H1 (cell line): ENCODE data around the gene CXCR4. TPM values are rescaled to one million over a fixed set of nuclear protein-coding genes. Genes with fewer than 3 reads are reported as not detected.

ENCODE experiments used
- CTCF ChIA-PET: fragments of 300-600 bp; sonication (Branson Sonifier 250); formaldehyde crosslinking; loops from one replicate; lab custom pipeline; 2021; ENCODE audit not compliant: partially characterized antibody; lab: Charles Lee
- POLR2A ChIA-PET: fragments of 300-600 bp; sonication (Branson Sonifier 250); formaldehyde crosslinking; loops from one replicate; lab custom pipeline; 2021; ENCODE audit warnings: inconsistent platforms; ENCODE audit not compliant: partially characterized antibody; lab: Charles Lee
- DNase-seq, 2 experiments: peaks; one replicate each; pipeline versions ENCODE4 v3.0.0 to v3.0.0-alpha.2; 2010 to 2022; ENCODE audit warnings: low spot score in 2 of 2, low read depth in 1 of 2, mixed read lengths in 1 of 2
- FAIRE-seq: peaks from 2 replicates; lab custom pipeline; 2011; peaks lifted over from hg19 to GRCh38; lab: Jason Lieb, UNC
- H2AFZ ChIP-seq: 2 replicates; pipeline ENCODE4 v1.8.1; 2012; ENCODE audit warnings: low read length, inconsistent platforms
- H2AK5ac ChIP-seq: 2 replicates; pipeline ENCODE4 v1.6.1; 2013; ENCODE audit warnings: low read depth, low read length
- H2BK120ac ChIP-seq: replicated peaks from 2 replicates; pipeline ENCODE3; 2013; ENCODE audit warnings: low read depth, low read length, inconsistent platforms
- H2BK12ac ChIP-seq: 2 replicates; pipeline ENCODE4 v1.6.1; 2013; ENCODE audit warnings: low read depth, low read length
- H2BK15ac ChIP-seq: 2 replicates; pipeline ENCODE4 v1.6.1; 2013; ENCODE audit warnings: low read length
- H2BK20ac ChIP-seq: 2 replicates; pipeline ENCODE4 v1.6.1; 2013; ENCODE audit warnings: low read length
- H2BK5ac ChIP-seq: 2 replicates; pipeline ENCODE4 v1.6.1; 2013; ENCODE audit warnings: low read depth, low read length
- H3K14ac ChIP-seq: 2 replicates; pipeline ENCODE4 v1.6.1; 2013; ENCODE audit warnings: inconsistent platforms; ENCODE audit not compliant: insufficient read length
- H3K18ac ChIP-seq: 2 replicates; pipeline ENCODE4 v1.6.1; 2013; ENCODE audit warnings: low read length; ENCODE audit errors: extremely low read depth
- H3K23ac ChIP-seq: 2 replicates; pipeline ENCODE4 v1.6.1; 2013; ENCODE audit warnings: inconsistent platforms; ENCODE audit not compliant: insufficient read length
- H3K23me2 ChIP-seq: 2 replicates; pipeline ENCODE4 v1.6.1; 2013; ENCODE audit warnings: low read depth, low read length
- H3K27ac ChIP-seq: 2 replicates; pipeline ENCODE4 v1.6.1; 2011; ENCODE audit warnings: low read depth, low read length, inconsistent platforms
- H3K27me3 ChIP-seq, 4 experiments: replicated peaks in 1 of 4; 1 replicate in 1 of 4; 2 replicates in 3 of 4; pipeline versions ENCODE4 v1.6.1 to v1.8.1; 2011 to 2013; ENCODE audit warnings: low read length in 3 of 4, mild to moderate bottlenecking in 3 of 4, inconsistent platforms in 2 of 4, mixed read lengths in 2 of 4, moderate library complexity in 1 of 4; ENCODE audit not compliant: control insufficient read depth in 3 of 4, insufficient read depth in 3 of 4; ENCODE audit errors: extremely low read depth in 1 of 4
- H3K36me3 ChIP-seq, 4 experiments: 2 replicates each; pipeline versions ENCODE4 v1.6.1 to v1.8.1; 2011 to 2013; ENCODE audit warnings: mild to moderate bottlenecking in 4 of 4, low read length in 3 of 4, moderate library complexity in 2 of 4, control low read depth in 1 of 4, inconsistent platforms in 1 of 4; ENCODE audit not compliant: insufficient read depth in 4 of 4, control insufficient read depth in 2 of 4
- H3K4ac ChIP-seq: replicated peaks from 2 replicates; pipeline ENCODE3; 2013; ENCODE audit warnings: low read length, low read depth, mixed read lengths, inconsistent platforms; ENCODE audit not compliant: insufficient read length
- H3K4me1 ChIP-seq, 4 experiments: replicated peaks in 1 of 4; 1 replicate in 1 of 4; 2 replicates in 3 of 4; pipeline versions ENCODE4 v1.6.1 to v1.8.1; 2011 to 2013; ENCODE audit warnings: low read length in 3 of 4, inconsistent platforms in 2 of 4, mixed read lengths in 1 of 4; ENCODE audit not compliant: insufficient read depth in 4 of 4, control insufficient read depth in 3 of 4
- H3K4me2 ChIP-seq, 2 experiments: 2 replicates each; pipeline versions ENCODE4 v1.6.1 to v1.8.1; 2011 to 2013; ENCODE audit warnings: low read depth in 2 of 2, low read length in 2 of 2, control low read depth in 1 of 2, inconsistent platforms in 1 of 2, mild to moderate bottlenecking in 1 of 2; ENCODE audit not compliant: insufficient read depth in 1 of 2
- H3K4me3 ChIP-seq, 4 experiments: fragments of 200-600, 300-600 bp in 1 of 4; sonication (generic), shearing (Covaris generic), sonication (Bioruptor Twin) in 1 of 4; 2 replicates each; pipeline versions ENCODE4 v1.5.1 to v1.8.1; 2011 to 2016; ENCODE audit warnings: low read length in 4 of 4, low read depth in 3 of 4, control low read depth in 2 of 4, inconsistent platforms in 2 of 4, mild to moderate bottlenecking in 2 of 4, mixed read lengths in 1 of 4, moderate library complexity in 1 of 4; ENCODE audit not compliant: insufficient read depth in 2 of 4; ENCODE audit errors: extremely low read depth in 1 of 4
- H3K56ac ChIP-seq: replicated peaks from 2 replicates; pipeline ENCODE3; 2013; ENCODE audit warnings: low read depth, mild to moderate bottlenecking, mixed read lengths, low read length, inconsistent platforms; ENCODE audit not compliant: insufficient read length
- H3K79me1 ChIP-seq: 2 replicates; pipeline ENCODE4 v1.6.1; 2013; ENCODE audit warnings: low read depth, low read length, control low read depth
- H3K79me2 ChIP-seq, 2 experiments: 2 replicates each; pipeline versions ENCODE4 v1.6.1 to v1.8.1; 2012 to 2013; ENCODE audit warnings: low read length in 2 of 2, mild to moderate bottlenecking in 2 of 2, inconsistent platforms in 1 of 2; ENCODE audit not compliant: insufficient read depth in 2 of 2, control insufficient read depth in 1 of 2
- H3K9ac ChIP-seq, 4 experiments: replicated peaks in 1 of 4; 1 replicate in 1 of 4; 2 replicates in 3 of 4; pipeline versions ENCODE4 v1.6.1 to v1.8.1; 2011 to 2013; ENCODE audit warnings: low read depth in 3 of 4, low read length in 3 of 4, control low read depth in 2 of 4, mild to moderate bottlenecking in 2 of 4, moderate library complexity in 2 of 4, inconsistent platforms in 1 of 4; ENCODE audit errors: extremely low read depth in 1 of 4
- H3K9me3 ChIP-seq, 2 experiments: 2 replicates each; pipeline versions ENCODE4 v1.6.1 to v1.8.1; 2012 to 2013; ENCODE audit warnings: mild to moderate bottlenecking in 2 of 2, moderate library complexity in 2 of 2, control low read depth in 1 of 2, inconsistent platforms in 1 of 2, low read depth in 1 of 2, low read length in 1 of 2, mixed read lengths in 1 of 2; ENCODE audit not compliant: insufficient read depth in 2 of 2
- H4K20me1 ChIP-seq, 2 experiments: replicated peaks in 1 of 2; 2 replicates each; pipeline versions ENCODE3 to v1.8.1; 2011 to 2013; ENCODE audit warnings: inconsistent platforms in 2 of 2, low read length in 2 of 2, mild to moderate bottlenecking in 1 of 2; ENCODE audit not compliant: insufficient read depth in 2 of 2, control insufficient read depth in 1 of 2
- H4K5ac ChIP-seq: 2 replicates; pipeline ENCODE4 v1.6.1; 2013; ENCODE audit warnings: low read length, low read depth, mixed read lengths, inconsistent platforms; ENCODE audit not compliant: insufficient read length
- H4K8ac ChIP-seq: 2 replicates; pipeline ENCODE4 v1.8.0; 2013; ENCODE audit warnings: mild to moderate bottlenecking, moderate library complexity, low read length, inconsistent platforms; ENCODE audit not compliant: insufficient read depth; ENCODE audit errors: extremely low read depth
- H4K91ac ChIP-seq: replicated peaks from 2 replicates; pipeline ENCODE3; 2013; ENCODE audit warnings: low read length, mixed read lengths, inconsistent platforms; ENCODE audit not compliant: insufficient read length
- RXRA ChIP-seq: IDR thresholded peaks from 2 replicates; pipeline ENCODE4 v1.6.1; 2011; ENCODE audit warnings: low read depth, mild to moderate bottlenecking, low read length, moderate library complexity; ENCODE audit not compliant: insufficient read depth
- TAF1 ChIP-seq: IDR thresholded peaks from 2 replicates; pipeline ENCODE4 v1.6.1; 2011; ENCODE audit warnings: mild to moderate bottlenecking, low read depth, low read length
- WGBS, 2 experiments: shearing (Covaris generic) in 1 of 2; methylation state at CpG; one replicate each; pipeline versions ENCODE4 v1.1.6 to v1.1.7; 2013 to 2015; ENCODE audit warnings: low lambda C conversion rate in 2 of 2, mixed read lengths in 2 of 2, inconsistent platforms in 1 of 2, low coverage in 1 of 2, missing lambda C conversion rate in 1 of 2; ENCODE audit not compliant: insufficient replicate concordance in 2 of 2, insufficient coverage in 1 of 2, insufficient read length in 1 of 2; ENCODE audit errors: extremely low coverage in 1 of 2, missing lambda C conversion rate in 1 of 2; 5-methylcytosine and 5-hydroxymethylcytosine counted together
- polyA plus RNA-seq, 7 experiments: library from polyadenylated mRNA; depleted of rRNA in 3 of 7; stranded (reverse) in 5 of 7; unstranded in 2 of 7; fragments of >200 nt in 5 of 7; fragments of 200-250 nt in 2 of 7; gene quantifications; 1 replicate in 5 of 7; 2 replicates in 1 of 7; 4 replicates in 1 of 7; pipeline versions ENCODE4 v1.2.1 to v1.2.3, GENCODE V29; 2011 to 2013; ENCODE audit warnings: missing spikeins in 2 of 7, mixed read lengths in 2 of 7
- total RNA-seq: library from RNA; stranded (reverse); fragmentation: NEBNext Ultra II Directional; extraction: Animal tissue kit (Norgen Biotek cat#: 25700); gene quantifications from 2 replicates; pipeline ENCODE4 v1.2.1, GENCODE V29; 2021

Gene CXCR4
- total and polyA plus RNA-seq, 2 of the 8 experiments (the other 6 are each of a cell fraction or from before 2014, with no cell fraction given): 1.8 to 2.8 TPM

GRCh38 chr2:136085453-136086209 is 32.3 kb downstream of the CXCR4 start:
- no peak overlapping the region for H2BK20ac ChIP-seq
- FAIRE-seq (no peak), DNase-seq (no peak)
- no peaks in the 10 kb centered on the region for H3K36me3 ChIP-seq
- no peak overlapping the region for H3K14ac ChIP-seq
- no peak overlapping the region for H3K23ac ChIP-seq
- H3K4ac ChIP-seq: no peak overlapping the region
- no peak overlapping the region for H4K5ac ChIP-seq
- ChIA-PET POLR2A (no interaction called here), CTCF (interaction anchor here (0.7 to 1.2 kb wide), 4 partner anchors 89 to 299 kb away, joined by 3 to 5 read pairs (median 3); no protein-coding TSS in a partner anchor)
- no peaks in the 10 kb centered on the region for H4K20me1 ChIP-seq
- H3K23me2 ChIP-seq: no peaks in the 10 kb centered on the region
- H3K27ac ChIP-seq: no peak overlapping the region
- no peak overlapping the region for H2BK12ac ChIP-seq
- H3K18ac ChIP-seq: no peak overlapping the region
- no peak overlapping the region for H4K8ac ChIP-seq
- H3K4me1 ChIP-seq: no peaks in the 10 kb centered on the region; a peak in 1 of 7 replicates
- H4K91ac ChIP-seq: no peak overlapping the region
- no peak overlapping the region for H2BK5ac ChIP-seq
- H3K79me2 ChIP-seq: no peaks in the 10 kb centered on the region
- no peak overlapping the region for H3K4me2 ChIP-seq
- WGBS, 2 experiments: 90% methylated on average over 4 of the region's 4 CpGs; no CpG with 5 or more reads in 1 of the 2 experiments
- H3K79me1 ChIP-seq: no peaks in the 10 kb centered on the region
- H3K56ac ChIP-seq: no peak overlapping the region
- peak overlapping the region; percentile 36; the same call in 1 of the 2 replicates for H2AFZ ChIP-seq
- no peak overlapping the region for H3K4me3 ChIP-seq
- H2BK120ac ChIP-seq: no peak overlapping the region
- H2AK5ac ChIP-seq: no peak overlapping the region
- peaks cover 0 to 8% of the 10 kb centered on the region in 2 experiments; a peak in 1 of 4 replicates for H3K9me3 ChIP-seq
- H3K9ac ChIP-seq: no peak overlapping the region
- no peak for TF ChIP-seq TAF1
- no peak for TF ChIP-seq RXRA
- no peaks in the 10 kb centered on the region for H3K27me3 ChIP-seq
- no peak overlapping the region for H2BK15ac ChIP-seq
